Vagina (tissue), 2 donors: ENCODE measurements around the gene DCC. TPM values are rescaled to one million over a fixed set of nuclear protein-coding genes. Genes with fewer than 3 reads are reported as not detected.

Experiments
- DNase-seq, 2 donors: peaks; one replicate each; pipeline ENCODE4 v3.0.0-alpha.2; 2017; ENCODE audit errors: extremely low spot score in 2 of 2
- H3K27ac ChIP-seq: fragments of 200-600 bp; sonication (generic); one replicate; pipeline ENCODE4 v1.5.1; 2019
- H3K27me3 ChIP-seq: fragments of 200-600 bp; sonication (generic); one replicate; pipeline ENCODE4 v1.5.1; 2019
- H3K36me3 ChIP-seq, 2 donors: fragments of 200-600 bp; sonication (generic); one replicate each; pipeline ENCODE4 v1.5.1; 2017 to 2019
- H3K4me1 ChIP-seq: fragments of 200-600 bp; sonication (generic); one replicate; pipeline ENCODE4 v1.5.1; 2019
- H3K4me3 ChIP-seq, 2 donors: fragments of 200-600 bp; sonication (generic); 1 replicate in 1 of 2; 2 replicates in 1 of 2; pipeline ENCODE4 v1.5.1; 2016 to 2019
- H3K9me3 ChIP-seq: fragments of 200-600 bp; sonication (generic); one replicate; pipeline ENCODE4 v1.5.1; 2019
- CTCF ChIP-seq, 3 experiments: fragments of 450-650 bp in 2 of 3; fragments of 200-600 bp in 1 of 3; sonication (generic) in 1 of 3; IDR thresholded peaks; one replicate each; pipeline ENCODE4 v1.5.1; 2017 to 2019; ENCODE audit warnings: antibody characterized with exemption in 3 of 3, mild to moderate bottlenecking in 2 of 3, moderate library complexity in 2 of 3
- POLR2A ChIP-seq, 2 donors: fragments of 450-650 bp; IDR thresholded peaks; one replicate each; pipeline ENCODE4 v1.6.1; 2017; ENCODE audit warnings: antibody characterized with exemption in 2 of 2, mild to moderate bottlenecking in 2 of 2, moderate library complexity in 2 of 2
- POLR2AphosphoS5 ChIP-seq, 2 donors: sonication (generic); formaldehyde crosslinking; IDR thresholded peaks; one replicate each; pipeline ENCODE4 v1.9.0; 2017; ENCODE audit warnings: antibody characterized with exemption in 2 of 2, mild to moderate bottlenecking in 2 of 2, low read depth in 1 of 2; ENCODE audit not compliant: insufficient read depth in 1 of 2
- intact Hi-C: fragments of 100-400 bp; cut with DNase I; formaldehyde crosslinking; loops from one replicate; pipeline ENCODE4 v1.15.1; 2023
- total RNA-seq: library from RNA; depleted of rRNA; stranded (reverse); fragments of >200 nt; gene quantifications from one replicate; pipeline ENCODE4 v1.2.3, GENCODE V29; 2016

The DCC gene
- total RNA-seq, 1 donor from 2014 or later = not detected

GRCh38 chr18:52395146-52395852 is 55.3 kb downstream of the DCC start:
- Histone ChIP-seq H3K27me3 (no peaks in the 10 kb centered on the region), H3K4me1 (no peaks in the 10 kb centered on the region), H3K36me3 (no peaks in the 10 kb centered on the region), H3K9me3 (no peaks in the 10 kb centered on the region), H3K4me3 (no peak overlapping the region), H3K27ac (no peak overlapping the region)
- intact Hi-C loops = no loop called here
- DNase-seq = no peak
- no peak for TF ChIP-seq POLR2AphosphoS5 (IDR thresholded peaks at IDR 0.05; ENCODE audit: insufficient read depth in 1 of 2, low read depth in 1 of 2)
- no peak for TF ChIP-seq CTCF (IDR thresholded peaks at IDR 0.05)
- no peak for TF ChIP-seq POLR2A (IDR thresholded peaks at IDR 0.05)

DNA sequence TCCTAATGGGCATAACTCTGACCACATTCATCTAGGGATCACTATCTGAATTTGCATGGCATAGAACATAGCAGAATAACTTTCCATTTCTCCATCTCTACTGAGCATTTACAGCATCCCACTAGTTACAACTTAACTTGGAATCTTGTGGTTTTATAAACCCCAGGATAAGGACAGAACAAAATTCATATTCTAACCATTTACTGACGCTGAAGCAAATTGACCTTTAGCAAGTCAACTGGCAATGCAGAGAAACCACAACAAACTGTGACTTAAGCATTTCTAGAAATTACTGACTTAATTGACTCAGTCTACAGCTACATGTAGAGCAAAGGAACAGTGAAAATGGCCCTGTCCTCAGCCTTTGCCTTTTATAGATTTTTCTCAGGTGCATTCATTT is 61.2 kb downstream of the DCC start:
- H3K36me3 ChIP-seq = no peaks in the 10 kb centered on the region
- DNase-seq = no peak
- no peak overlapping the region for H3K27ac ChIP-seq
- H3K9me3 ChIP-seq = no peaks in the 10 kb centered on the region
- TF ChIP-seq POLR2A (IDR thresholded peaks at IDR 0.05) = no peak
- no peak for TF ChIP-seq CTCF (IDR thresholded peaks at IDR 0.05)
- no peak for TF ChIP-seq POLR2AphosphoS5 (IDR thresholded peaks at IDR 0.05; ENCODE audit: insufficient read depth in 1 of 2, low read depth in 1 of 2)
- no peaks in the 10 kb centered on the region for H3K27me3 ChIP-seq
- intact Hi-C loops = no loop called here
- H3K4me1 ChIP-seq = no peaks in the 10 kb centered on the region
- H3K4me3 ChIP-seq = no peak overlapping the region

- Histone ChIP-seq H3K4me1 (no peaks in the 10 kb centered on the region), H3K9me3 (no peaks in the 10 kb centered on the region), H3K27me3 (no peaks in the 10 kb centered on the region), H3K27ac (no peak overlapping the region), H3K36me3 (no peaks in the 10 kb centered on the region), H3K4me3 (no peak overlapping the region)
- TF ChIP-seq POLR2A (IDR thresholded peaks at IDR 0.05) (no peak), POLR2AphosphoS5 (IDR thresholded peaks at IDR 0.05; ENCODE audit: insufficient read depth in 1 of 2, low read depth in 1 of 2) (no peak), CTCF (IDR thresholded peaks at IDR 0.05) (no peak)
- DNase-seq = no peak
- intact Hi-C loops = no loop called here
Measured at GRCh38 chr18:52402814-52403213, 62.8 kb downstream of the DCC start.

- DNase-seq = no peak
- intact Hi-C loops = no loop called here
- Histone ChIP-seq H3K27ac (no peak overlapping the region), H3K27me3 (no peaks in the 10 kb centered on the region), H3K9me3 (no peaks in the 10 kb centered on the region), H3K4me1 (no peaks in the 10 kb centered on the region), H3K36me3 (no peaks in the 10 kb centered on the region), H3K4me3 (no peak overlapping the region)
- TF ChIP-seq CTCF (IDR thresholded peaks at IDR 0.05) (no peak), POLR2AphosphoS5 (IDR thresholded peaks at IDR 0.05; ENCODE audit: insufficient read depth in 1 of 2, low read depth in 1 of 2) (no peak), POLR2A (IDR thresholded peaks at IDR 0.05) (no peak)
Measured at GRCh38 chr18:52403291-52404021, 63.5 kb downstream of the DCC start.

DNA sequence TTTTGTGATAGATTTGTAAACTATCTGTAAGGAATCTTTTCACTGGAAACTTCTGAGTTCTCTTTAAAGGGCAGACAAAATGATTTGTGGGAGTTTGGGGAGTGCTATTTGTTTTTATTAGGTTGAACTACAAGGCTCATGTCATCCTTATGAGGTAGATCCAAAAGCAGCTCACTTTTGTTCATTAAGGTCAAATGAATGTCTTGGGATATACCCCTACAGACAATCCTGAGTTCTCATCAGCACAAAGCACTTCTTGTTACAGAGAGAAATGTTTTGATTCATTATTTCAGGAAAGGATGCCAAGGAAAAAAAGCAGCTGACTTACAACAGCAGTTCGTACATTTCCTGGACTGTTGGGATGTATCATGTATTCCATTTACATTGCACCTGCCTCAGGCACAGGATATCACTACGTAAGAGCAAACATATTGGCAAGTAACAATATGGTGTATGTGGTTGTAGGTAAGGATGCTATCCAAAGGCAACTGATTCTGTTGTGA is 68.9 kb downstream of the DCC start:
- no peak for DNase-seq
- H3K27ac ChIP-seq = no peak overlapping the region
- no peaks in the 10 kb centered on the region for H3K9me3 ChIP-seq
- H3K4me3 ChIP-seq = no peak overlapping the region
- H3K36me3 ChIP-seq = no peaks in the 10 kb centered on the region
- no peak for TF ChIP-seq POLR2AphosphoS5 (IDR thresholded peaks at IDR 0.05; ENCODE audit: insufficient read depth in 1 of 2, low read depth in 1 of 2)
- no peak for TF ChIP-seq POLR2A (IDR thresholded peaks at IDR 0.05)
- no peak for TF ChIP-seq CTCF (IDR thresholded peaks at IDR 0.05)
- no peaks in the 10 kb centered on the region for H3K4me1 ChIP-seq
- intact Hi-C loops = no loop called here
- H3K27me3 ChIP-seq = no peaks in the 10 kb centered on the region
